Measurements from ENCODE around the gene GPR107.

GPR107 gene

GRCh38 chr9:130188860-130189481 lies 135.3 kb downstream of the GPR107 start:
- DNase-seq = no peak
